Measurements from ENCODE around the gene BRI3.
A peak's percentile ranks its signal among the peaks of the same experiment; 100 is the strongest.

Gene BRI3

GRCh38 chr7:98252425-98253054 is 28.9 kb upstream of the BRI3 start:
- DNase-seq = no peak

GRCh38 chr7:98254516-98254915 is 27.0 kb upstream of the BRI3 start:
- no peak for DNase-seq

GRCh38 chr7:98254951-98255610 is 26.4 kb upstream of the BRI3 start:
- no peak for DNase-seq

GRCh38 chr7:98256431-98256830 is 25.1 kb upstream of the BRI3 start:
- DNase-seq = no peak

- DNase-seq = no peak
Measured at GRCh38 chr7:98257701-98258100, 23.8 kb upstream of the BRI3 start.

GRCh38 chr7:98265841-98266271 is 15.6 kb upstream of the BRI3 start:
- peak; percentile 94 for DNase-seq

GRCh38 chr7:98266840-98267239 is 14.6 kb upstream of the BRI3 start:
- DNase-seq = no peak

- DNase-seq = no peak
Measured at GRCh38 chr7:98267303-98267702, 14.2 kb upstream of the BRI3 start.

GRCh38 chr7:98276241-98276761 is 5.2 kb upstream of the BRI3 start:
- no peak for DNase-seq

- no peak for DNase-seq
Measured at GRCh38 chr7:98278408-98278807, 3.1 kb upstream of the BRI3 start.

GRCh38 chr7:98278936-98279335 is 2.5 kb upstream of the BRI3 start:
- no peak for DNase-seq

- DNase-seq = no peak
Measured at GRCh38 chr7:98280296-98280695, 1.2 kb upstream of the BRI3 start.

GRCh38 chr7:98281757-98282606 is 496 bp downstream of the BRI3 start:
- DNase-seq = no peak

GRCh38 chr7:98282703-98283102 is 1.2 kb downstream of the BRI3 start:
- no peak for DNase-seq

GRCh38 chr7:98283127-98283886 is 1.8 kb downstream of the BRI3 start:
- DNase-seq = no peak

GRCh38 chr7:98283887-98284222 is 2.4 kb downstream of the BRI3 start:
- no peak for DNase-seq

- DNase-seq = peak; percentile 93
Measured at GRCh38 chr7:98284335-98285036, 3.0 kb downstream of the BRI3 start.

- DNase-seq = no peak
Measured at GRCh38 chr7:98285157-98286092, 3.9 kb downstream of the BRI3 start.

- DNase-seq = peak; percentile 96
Measured at GRCh38 chr7:98286093-98286539, 4.6 kb downstream of the BRI3 start.

GRCh38 chr7:98286701-98287485 is 5.4 kb downstream of the BRI3 start:
- DNase-seq = no peak

All from islet precursor cell (in vitro differentiated cells).